GM18951 (cell line): ENCODE data around the gene TUBB2A.
"Not testable (repeated sequence)": the region's sequence is repeated elsewhere in the genome, so short reads cannot be mapped to it uniquely, and the experiment has no call there.

Experiments used
- POLR2A ChIP-seq: IDR thresholded peaks from 4 replicates; pipeline ENCODE4 v1.6.1; 2011; ENCODE audit warnings: mild to moderate bottlenecking; ENCODE audit not compliant: insufficient read length, insufficient read depth; ENCODE audit errors: extremely low read depth
- in situ Hi-C: fragments of 300-500 bp; cut with MboI; formaldehyde crosslinking; loops from one replicate; pipeline ENCODE4 v1.12.0; 2022; ENCODE audit warnings: low sequenced_read_pairs, mixed read lengths, inconsistent platforms; ENCODE audit not compliant: unreplicated experiment

The TUBB2A gene

DNA sequence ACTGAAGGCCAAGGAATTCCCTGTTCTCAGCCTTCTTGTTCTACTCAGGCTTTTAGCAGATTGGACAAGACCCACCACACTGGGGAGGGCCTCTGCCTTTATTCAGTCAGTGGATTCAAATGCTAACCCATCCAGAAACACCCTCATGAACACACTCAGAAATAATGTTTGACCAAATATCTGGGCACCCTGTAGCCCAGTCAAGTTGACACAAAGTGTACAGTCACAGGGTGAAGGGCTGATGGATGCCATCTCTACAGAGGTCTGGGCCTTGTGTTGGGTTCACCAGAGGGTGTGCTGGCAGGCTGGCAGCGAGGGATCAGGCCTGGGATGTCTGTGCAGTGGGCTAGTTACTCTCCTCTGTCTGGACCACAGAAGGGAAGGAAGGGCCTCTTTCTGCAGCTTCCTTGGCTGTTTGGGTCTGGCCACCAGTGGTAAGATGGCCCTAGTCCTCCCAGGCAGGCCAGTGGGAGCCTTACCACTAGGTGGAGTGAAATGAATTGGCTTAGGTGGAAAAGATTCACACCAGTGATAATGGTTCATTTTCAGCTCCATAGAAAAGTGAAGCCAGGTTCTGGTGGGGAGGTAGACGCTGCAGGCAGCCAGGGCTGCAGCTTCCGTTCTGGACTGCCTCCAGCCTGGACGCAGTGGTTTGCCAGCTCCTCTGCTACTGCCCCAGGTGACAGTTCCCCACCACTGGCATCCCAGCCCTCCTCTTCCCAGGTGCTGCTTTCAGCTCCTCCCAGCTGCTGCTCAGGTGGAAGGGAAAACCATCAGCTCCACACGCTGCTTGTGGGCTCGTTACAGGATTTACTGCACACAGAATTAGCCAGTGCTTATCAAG is 9.2 kb downstream of the TUBB2A start:
- TF ChIP-seq POLR2A = no peak
- in situ Hi-C loops = no loop called here

DNA sequence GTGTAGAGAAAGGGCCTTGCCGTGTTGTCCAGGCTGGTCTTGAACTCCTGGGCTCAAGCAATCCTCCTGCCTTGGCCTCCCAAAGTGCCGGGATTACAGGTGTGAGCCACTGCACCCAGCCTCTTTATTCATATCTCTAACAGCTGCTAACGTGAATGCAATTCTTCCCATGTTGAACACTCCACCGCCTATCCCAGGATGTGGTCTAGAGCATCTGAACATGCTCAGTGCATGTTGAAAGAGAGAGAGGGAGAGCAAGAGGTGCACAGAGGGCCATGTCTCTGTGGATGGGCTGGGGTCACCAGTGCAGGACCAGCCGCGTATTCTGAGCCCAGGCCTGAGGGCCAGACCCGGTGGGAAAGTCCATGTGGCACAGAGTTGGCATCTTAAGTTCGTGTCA is 12.8 kb downstream of the TUBB2A start:
- in situ Hi-C loops = no loop called here
- no peak for TF ChIP-seq POLR2A

DNA sequence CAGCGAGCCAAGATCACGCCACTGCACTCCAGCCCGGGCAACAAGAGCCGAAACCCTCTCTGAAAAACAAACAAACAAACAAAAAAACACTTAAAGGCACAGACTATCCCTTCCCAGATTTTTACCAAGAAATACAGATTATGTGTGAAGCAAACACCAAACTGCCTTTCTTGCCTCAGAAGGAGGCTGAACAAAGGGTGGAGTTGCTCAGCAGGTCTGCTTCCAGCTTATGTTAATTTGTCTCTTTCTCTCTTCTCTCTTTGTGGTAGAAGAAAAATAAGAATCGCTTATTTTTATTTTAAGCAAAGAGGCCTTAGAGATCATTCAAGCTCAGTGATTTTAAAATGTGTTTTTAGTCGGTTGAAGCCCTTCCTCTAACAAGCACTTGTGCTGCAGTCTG is 14.2 kb downstream of the TUBB2A start:
- in situ Hi-C loops = no loop called here
- no peak for TF ChIP-seq POLR2A

DNA sequence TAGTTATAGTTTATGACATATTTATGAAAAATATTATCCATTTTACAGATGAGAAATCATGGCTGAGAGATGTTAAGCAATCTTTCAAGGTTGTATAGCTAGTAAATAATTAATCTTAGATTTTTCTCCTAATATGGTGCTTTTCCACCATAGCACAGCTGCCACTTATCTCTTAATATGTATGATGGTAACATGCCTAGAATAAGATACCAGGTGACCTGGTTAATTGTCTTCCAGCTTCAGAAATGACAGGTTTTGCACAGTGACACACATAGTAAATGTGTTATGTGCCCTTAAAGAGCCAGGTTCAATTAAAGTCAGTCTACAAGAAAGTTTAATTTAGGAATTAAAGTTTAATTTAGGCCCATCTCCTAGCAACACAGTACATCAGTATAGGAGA is 14.8 kb downstream of the TUBB2A start:
- no peak for TF ChIP-seq POLR2A
- in situ Hi-C loops = no loop called here

DNA sequence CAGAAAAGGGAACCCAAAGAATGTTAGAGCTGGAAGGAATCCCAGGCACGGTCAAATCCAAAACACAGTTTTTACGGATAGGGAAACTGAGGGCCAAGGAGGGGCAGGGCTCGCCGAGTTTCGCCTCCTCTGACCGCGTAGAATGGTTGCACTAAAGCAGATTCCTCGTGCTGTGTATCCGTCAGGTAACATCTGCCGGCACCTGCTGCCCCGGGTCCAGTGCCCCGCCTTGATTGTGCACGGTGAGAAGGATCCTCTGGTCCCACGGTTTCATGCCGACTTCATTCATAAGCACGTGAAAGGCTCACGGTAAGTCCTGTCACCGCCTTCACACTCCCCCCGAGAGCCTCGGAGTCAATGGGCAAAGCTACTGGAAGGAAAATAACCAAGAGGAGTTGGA is 17.1 kb downstream of the TUBB2A start:
- in situ Hi-C loops = no loop called here

DNA sequence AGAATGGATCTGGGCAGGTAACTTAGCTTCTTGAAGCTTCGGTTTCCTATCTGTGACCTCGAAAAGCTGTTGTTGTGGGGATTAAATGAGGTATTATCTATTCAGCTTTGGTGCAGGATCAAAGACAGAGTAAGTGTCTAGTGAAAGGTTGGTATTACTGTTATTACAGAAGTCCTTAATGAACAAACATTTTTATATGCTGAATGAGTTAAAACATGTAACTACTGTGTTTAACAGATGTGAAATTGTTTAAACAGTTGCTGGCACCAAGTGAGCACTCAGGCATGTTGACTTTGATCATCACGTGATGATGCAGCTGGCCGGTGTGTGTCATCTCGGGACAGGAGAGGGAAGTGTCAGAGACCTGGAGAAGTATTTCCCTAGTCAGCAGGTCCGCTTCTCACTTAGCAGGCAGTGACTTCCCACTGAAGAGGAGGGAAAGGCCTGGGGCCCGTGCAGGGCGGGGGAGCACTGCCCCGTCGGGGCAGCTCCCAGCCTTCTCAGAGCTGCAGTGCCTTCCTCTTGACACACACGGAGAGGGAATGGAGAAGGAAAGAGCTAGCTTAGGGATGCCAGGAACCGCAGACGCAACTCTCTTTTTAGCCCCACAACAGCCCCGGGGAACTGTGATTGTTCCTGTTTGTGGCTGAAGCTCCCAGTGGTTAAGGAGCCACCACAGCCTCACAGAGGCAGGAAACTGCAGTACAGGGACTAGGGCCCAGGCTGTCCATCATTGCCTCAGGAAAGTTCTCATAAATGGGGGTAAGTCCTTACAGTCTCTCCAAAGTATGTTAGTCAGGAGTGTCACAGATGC is 18.0 kb downstream of the TUBB2A start:
- in situ Hi-C loops = no loop called here
- TF ChIP-seq POLR2A = no peak

More for the DNA sequence above, 17.1 kb downstream of the TUBB2A start:
- no peak for TF ChIP-seq POLR2A

DNA sequence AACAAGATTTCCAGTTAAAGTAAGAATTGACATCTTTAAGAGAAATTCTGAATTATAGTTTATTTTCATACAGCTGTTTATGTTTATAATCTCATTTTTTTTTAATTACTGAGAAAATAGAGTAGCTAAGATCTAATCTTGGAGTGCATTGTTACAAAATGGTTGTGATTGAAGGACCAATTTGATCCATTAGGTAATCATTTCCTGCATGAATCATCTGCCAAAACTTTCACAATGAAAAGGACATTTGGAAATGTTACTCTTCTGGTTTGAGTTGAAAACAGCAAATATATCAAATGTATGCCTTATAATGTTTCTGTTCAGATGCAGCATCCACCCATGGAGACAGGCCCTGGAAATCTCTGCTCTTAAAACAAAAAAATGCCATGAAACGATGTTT is 19.0 kb downstream of the TUBB2A start:
- in situ Hi-C loops = no loop called here
- no peak for TF ChIP-seq POLR2A

DNA sequence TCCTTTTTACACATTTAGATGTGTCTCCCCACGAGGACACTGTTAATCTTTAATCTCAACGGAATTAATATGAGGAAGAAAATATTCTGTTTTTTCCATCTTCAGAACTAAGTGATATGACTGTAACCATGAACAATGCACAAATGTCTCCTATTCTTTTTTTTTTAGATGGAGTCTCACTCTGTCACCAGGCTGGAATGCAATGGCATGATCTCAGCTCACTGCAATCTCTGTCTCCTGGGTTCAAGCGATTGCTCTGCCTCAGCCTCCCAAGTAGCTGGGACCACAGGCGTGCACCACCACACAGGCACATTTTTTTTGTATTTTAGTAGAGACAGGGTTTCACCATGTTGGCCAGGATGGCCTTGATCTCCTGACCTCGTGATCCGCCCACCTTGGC is 19.5 kb downstream of the TUBB2A start:
- in situ Hi-C loops = not testable (repeated sequence)

DNA sequence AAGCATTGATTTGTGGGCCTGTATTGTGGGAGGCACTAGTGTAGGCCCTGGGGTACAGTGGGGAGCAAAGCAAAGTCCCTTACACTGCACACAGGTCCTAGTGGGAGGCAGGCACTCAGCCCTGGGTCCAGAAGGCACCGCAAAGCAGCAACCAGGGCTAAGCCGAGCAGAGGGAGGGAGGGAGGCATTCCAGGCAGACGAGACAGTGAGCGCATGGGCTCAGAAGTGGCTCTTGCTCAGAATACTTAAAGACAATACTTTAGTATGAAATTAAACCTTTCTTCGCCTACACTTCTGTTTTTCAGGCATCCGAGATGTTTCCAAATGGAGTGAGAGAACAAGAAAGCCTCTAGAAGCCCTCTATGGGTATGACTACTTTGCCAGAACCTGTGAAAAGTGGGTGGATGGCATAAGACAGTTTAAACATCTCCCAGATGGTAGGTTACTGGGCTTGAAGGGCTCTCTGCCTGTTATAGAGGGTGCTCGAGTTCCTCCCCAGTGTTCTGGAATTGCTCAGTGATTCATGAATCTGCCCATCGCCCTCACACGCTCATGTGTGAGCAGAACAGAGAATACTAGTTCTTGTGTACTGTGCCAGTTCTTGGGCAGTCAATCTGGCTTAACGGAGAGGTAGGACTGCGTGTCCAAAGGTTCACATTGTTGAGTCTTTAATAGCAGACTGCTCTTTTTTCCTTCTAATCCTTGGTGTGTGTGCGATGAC is 20.1 kb downstream of the TUBB2A start:
- in situ Hi-C loops = no loop called here
- no peak for TF ChIP-seq POLR2A

DNA sequence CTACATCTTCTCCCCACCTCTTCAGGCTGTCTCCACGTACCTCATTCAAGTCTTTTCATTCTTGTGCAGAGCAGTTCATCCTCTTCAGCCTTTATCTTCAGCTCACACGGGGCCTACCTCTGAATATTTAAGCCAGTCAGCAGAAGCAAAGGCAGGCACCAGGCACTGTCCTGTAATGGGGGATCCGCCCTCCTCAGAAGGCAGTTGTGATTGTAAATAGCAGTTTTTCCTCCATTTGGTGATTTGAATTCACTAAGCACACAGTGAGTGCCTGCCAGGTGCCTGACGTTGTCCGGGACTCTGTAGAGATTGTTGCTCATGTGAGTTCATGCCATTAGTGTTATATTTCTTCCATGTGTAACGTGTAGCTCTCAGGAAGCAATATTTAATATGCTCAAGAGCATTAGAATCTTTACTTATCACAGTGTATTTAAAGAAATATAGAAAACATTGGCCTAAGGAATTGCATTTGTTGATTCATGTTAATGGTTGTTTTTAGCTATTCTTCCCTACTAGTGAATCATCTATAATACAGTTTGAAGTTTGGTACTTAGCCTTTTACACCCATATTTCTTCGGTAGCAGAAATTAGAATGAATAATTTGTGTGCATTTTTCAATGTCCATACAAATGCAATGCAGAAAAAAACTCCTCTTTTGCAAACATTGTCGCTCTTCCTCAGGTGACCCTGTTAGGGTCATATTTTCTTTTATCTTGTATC is 20.9 kb downstream of the TUBB2A start:
- in situ Hi-C loops = no loop called here
- no peak for TF ChIP-seq POLR2A

DNA sequence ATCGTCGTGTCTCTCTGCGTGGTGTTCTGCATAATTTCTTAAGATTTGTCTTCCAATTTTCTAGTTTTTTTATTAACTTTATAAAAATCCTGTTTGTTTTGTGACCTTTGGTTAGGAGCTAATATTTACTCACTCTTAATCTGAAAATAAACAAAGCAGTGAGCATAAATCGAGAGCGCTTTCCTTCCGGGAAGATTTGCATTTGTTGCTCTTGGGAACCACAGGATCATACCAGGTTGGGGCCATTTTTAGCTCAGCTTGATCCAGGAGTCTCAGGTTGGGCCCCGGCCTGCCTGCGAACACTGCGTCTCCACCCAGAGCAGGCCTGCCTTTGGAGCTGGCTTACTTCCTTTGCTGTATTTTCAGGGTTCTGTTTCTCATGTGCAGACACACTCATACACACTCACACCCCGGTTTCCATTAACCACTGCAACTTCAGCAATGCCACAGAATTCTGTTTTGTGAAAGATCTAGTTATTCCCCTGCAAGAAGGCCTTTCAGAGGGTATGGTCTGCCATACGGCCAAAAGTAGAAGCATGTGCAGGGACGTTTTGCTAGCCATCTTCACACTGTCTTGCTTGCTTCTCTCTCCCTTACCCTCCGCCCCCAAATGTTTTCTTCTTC is 21.6 kb downstream of the TUBB2A start:
- no peak for TF ChIP-seq POLR2A
- in situ Hi-C loops = no loop called here

DNA sequence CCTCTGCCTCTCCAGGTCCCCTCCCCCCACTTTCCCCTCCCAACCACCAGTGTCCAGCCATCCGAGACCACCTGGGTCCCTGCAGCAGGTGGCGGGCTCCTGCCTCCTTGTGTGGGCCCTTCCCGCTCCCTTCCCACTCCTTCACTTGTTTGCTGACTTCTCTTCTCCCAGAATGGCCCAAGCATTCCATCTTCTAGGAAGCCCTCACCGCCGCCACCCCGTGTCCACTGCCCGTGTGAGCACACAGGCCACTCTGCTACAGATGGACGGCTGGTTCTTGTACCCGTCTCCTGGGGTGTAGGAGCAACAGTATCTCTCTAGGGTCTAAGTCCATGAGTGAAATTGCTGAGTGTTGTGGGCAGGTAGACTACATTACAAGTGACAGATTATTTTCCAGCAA is 23.8 kb downstream of the TUBB2A start:
- TF ChIP-seq POLR2A = no peak
- in situ Hi-C loops = no loop called here
